ENCODE results near the gene SLC25A23.

SLC25A23 gene

GRCh38 chr19:6480848-6481415 lies 21.3 kb upstream of the SLC25A23 start:
- no peak for DNase-seq

GRCh38 chr19:6479836-6480398 lies 20.3 kb upstream of the SLC25A23 start:
- no peak for DNase-seq

- DNase-seq = no peak
Measured at GRCh38 chr19:6478815-6479214, 19.2 kb upstream of the SLC25A23 start.

GRCh38 chr19:6476896-6477431 lies 17.4 kb upstream of the SLC25A23 start:
- no peak for DNase-seq

- no peak for DNase-seq
Measured at GRCh38 chr19:6476155-6476895, 16.7 kb upstream of the SLC25A23 start.

- no peak for DNase-seq
Measured at GRCh38 chr19:6475321-6476108, 15.9 kb upstream of the SLC25A23 start.

GRCh38 chr19:6473647-6474046 lies 14.1 kb upstream of the SLC25A23 start:
- no peak for DNase-seq

- no peak for DNase-seq
Measured at GRCh38 chr19:6472713-6473112, 13.1 kb upstream of the SLC25A23 start.

- DNase-seq = no peak
Measured at GRCh38 chr19:6471076-6471475, 11.5 kb upstream of the SLC25A23 start.

- no peak for DNase-seq
Measured at GRCh38 chr19:6470173-6470572, 10.6 kb upstream of the SLC25A23 start.

GRCh38 chr19:6467384-6467783 lies 7.8 kb upstream of the SLC25A23 start:
- no peak for DNase-seq

GRCh38 chr19:6466526-6467248 lies 7.1 kb upstream of the SLC25A23 start:
- DNase-seq = no peak

- DNase-seq = no peak
Measured at GRCh38 chr19:6465663-6466062, 6.1 kb upstream of the SLC25A23 start.

GRCh38 chr19:6465006-6465405 lies 5.4 kb upstream of the SLC25A23 start:
- no peak for DNase-seq

GRCh38 chr19:6464070-6464873 lies 4.7 kb upstream of the SLC25A23 start, which contains the start of gene CRB3:
CRB3 (plus strand) TSS chr19:6464271; CDS start chr19:6464702, 431 bp downstream.
- no peak for DNase-seq

GRCh38 chr19:6460099-6460884 lies 700 bp upstream of the SLC25A23 start:
- peak; percentile 98 for DNase-seq

- DNase-seq = no peak
Measured at GRCh38 chr19:6458695-6459261, 814 bp downstream of the SLC25A23 start.

- DNase-seq = no peak
Measured at GRCh38 chr19:6457958-6458694, 1.5 kb downstream of the SLC25A23 start.

GRCh38 chr19:6455924-6456323 lies 3.7 kb downstream of the SLC25A23 start:
- DNase-seq = no peak
